NCI-H460 (cell line): Measurements from ENCODE around the gene LMX1A. TPM values are rescaled to one million over a fixed set of nuclear protein-coding genes. Genes with fewer than 3 reads are reported as not detected.
A peak's percentile ranks its signal among the peaks of the same experiment; 100 is the strongest.

Experiments
- DNase-seq: peaks from one replicate; pipeline ENCODE4 v3.0.0-alpha.2; 2016; ENCODE audit warnings: low read depth; ENCODE audit errors: extremely low read depth
- total RNA-seq: library from RNA; depleted of rRNA; stranded (reverse); fragments of >200 nt; shearing (Covaris generic); gene quantifications from 2 replicates; pipeline ENCODE4 v1.2.3, GENCODE V29; 2014

LMX1A gene
- total RNA-seq, 1 experiment from 2014 or later, result not detected

DNA sequence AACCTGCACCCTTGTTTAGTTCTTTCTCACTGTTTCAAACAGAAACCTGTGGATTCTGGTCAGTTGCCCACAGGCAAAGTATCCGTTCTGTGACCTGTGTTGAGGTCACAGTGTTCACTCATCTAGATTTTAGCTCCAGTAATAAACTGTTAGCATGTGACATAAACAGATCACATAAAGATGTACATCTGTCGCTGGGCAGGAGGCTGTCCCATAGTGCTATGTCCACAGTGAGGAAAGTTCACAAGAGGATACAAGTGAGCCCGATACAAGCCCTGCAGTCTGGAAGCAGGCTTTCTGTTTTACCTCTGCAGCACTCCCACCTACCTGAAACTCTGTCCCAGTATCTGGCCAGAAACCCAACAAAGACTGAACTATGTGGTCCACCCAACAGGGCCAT, 28.4 kb downstream of the LMX1A start:
- no peak for DNase-seq

DNA sequence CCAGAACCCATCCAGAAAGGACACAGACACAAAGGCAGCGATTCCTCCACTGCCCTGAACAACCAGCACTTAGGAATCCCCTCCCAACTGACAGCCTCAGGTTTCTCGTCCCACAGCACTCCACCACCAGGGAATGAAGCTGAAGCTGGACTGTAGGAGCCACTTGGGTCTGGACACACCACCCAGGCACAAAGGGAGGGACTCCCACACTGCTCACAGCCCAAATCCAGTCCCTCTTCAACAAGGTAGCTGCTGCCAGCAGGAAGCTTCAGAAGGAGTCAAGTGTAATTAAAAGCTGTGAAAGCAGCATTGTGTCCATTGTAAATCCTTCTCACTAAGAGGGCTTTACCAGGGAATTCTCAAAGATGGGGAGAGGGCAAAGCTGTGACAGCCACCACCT, 29.0 kb downstream of the LMX1A start:
- no peak for DNase-seq

- no peak for DNase-seq
These were observed 30.9 kb downstream of the LMX1A start for GRCh38 chr1:165325460-165326203.

- DNase-seq, result no peak
These were observed 32.5 kb downstream of the LMX1A start for GRCh38 chr1:165324050-165324449.

GRCh38 chr1:165317612-165318011, 38.9 kb downstream of the LMX1A start:
- no peak for DNase-seq

DNA sequence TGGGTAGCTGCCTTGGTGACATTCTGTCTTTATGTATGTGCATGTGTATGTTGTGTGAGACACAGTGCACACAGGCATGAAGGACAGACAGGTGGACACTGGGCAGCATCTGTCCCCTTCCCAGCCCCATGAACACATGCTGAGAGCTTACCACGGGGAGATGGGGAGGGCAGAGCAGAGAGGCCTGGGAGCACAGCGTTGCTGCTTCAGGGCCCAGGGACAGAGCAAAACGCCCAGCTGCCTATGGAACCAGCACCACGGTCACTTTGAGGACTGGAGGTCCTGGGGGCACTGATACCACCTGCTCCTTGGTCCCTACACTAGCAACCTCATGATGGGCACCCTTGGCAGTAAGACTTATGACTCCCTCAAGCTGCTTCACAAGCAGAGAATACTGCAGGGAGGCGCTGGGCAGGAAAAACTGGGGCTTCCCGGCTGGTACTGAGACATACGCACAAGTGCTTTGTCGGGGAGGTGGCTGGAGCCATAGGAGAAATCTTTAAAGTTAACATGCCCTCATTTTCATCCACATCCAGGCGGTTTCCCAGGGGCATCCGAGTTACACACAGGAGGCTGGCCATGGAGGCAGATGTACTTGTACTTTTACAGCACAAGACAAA, 40.3 kb downstream of the LMX1A start:
- no peak for DNase-seq

DNA sequence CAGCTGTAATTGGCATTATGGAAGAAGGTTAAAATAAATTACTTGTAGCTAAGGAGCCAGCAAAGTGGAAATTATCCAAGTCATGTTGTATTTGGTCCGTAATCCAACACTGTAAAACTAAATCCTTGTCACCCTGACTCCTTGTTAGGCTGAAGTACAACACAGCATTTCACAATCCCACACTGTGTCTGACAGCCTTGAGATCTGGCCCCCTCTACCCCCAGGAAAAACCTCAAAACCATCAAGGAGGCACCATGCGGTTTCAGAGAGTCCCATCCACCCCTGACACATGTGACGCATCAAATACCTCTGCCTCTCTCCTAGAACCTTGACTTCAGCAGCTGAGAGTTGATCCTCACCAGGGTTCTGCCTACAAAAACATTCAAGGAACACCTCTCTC, 41.0 kb downstream of the LMX1A start:
- no peak for DNase-seq

GRCh38 chr1:165313903-165314302, 42.6 kb downstream of the LMX1A start:
- peak; percentile 7 for DNase-seq

DNA sequence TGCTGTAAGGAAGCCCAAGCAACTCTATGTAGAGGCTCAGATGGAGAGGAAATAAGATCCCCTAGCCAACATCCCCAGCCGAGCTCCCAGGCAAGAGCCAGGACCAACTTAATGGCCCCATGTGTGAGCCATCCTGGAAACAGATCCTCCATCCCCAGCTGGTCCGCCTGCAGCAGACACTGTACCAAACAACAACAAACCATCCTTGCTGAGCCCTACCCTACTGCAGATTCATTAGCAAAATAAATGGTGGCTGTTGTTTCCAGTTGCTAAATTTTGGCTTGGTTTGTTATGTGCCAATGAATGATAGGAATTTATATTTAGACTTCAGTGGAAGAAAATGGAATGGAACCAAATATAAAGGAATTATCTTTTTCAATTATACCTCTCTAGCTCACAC, 43.9 kb downstream of the LMX1A start:
- DNase-seq, result no peak

DNA sequence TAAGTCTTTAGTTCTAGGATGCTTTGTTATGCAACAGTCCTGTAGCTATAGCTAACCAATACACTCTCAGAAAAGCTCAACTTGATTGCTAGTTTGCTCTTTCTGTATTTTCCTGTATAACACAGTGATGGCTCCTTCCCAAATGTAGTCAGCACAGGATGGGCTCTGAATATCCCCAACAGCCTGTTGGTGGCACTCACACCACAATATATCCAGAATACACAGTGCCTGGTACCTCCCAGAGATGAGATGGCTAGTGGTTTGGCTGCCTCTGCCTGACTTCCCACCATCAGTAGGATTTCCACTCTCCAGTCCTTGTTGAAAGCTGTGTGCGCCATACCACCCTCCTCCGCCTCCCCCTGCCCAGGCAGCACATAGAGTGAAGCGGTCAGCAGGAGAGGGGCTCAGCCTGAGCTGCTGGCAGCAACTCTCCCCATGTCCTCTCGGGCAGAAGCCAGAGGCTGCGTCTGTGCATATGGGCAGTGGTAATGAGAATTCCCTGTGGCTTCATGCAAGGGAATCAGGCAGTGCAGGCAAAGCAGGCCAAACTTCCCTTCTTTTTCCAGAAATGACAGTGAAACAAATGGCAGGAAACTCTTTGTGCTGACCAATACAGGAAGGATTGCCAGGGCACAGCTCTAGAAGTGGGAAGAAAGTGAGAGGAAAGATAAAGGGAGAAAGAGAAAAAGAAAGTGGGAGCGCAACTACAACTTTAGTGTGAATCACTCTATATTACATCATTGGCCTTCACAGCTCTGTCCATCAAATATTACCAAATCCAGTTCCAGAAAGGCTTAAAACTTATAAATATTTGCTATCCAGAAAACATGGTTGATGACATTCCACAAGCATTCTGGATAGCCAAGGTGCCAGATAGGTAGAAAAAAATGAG, 49.7 kb downstream of the LMX1A start:
- DNase-seq, result no peak

GRCh38 chr1:165303386-165303785, 53.1 kb downstream of the LMX1A start:
- DNase-seq, result no peak

DNA sequence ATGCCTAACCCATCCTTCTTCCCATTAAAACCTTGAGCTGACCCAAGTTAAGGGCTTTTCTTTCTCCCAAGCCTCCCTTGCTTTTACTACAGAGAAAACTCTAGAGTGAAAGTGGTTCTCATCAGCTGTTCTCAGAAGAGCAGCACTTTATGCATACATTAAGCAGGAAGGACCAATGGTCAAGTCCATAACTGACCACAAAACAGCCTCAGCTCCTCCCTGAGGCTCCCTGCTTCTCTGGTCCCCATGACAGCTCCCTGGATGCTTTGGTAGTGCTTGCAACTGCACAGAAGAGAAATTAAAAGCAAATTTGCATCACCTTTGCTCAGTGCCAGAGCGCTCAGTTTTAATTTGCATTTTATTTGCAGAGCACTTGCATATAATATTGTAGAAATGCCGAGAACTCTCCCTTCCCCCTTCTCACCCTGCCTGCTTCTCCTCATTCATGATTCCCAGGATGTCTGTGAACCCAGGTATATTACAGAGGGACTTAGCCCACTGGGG, 56.1 kb downstream of the LMX1A start:
- no peak for DNase-seq

GRCh38 chr1:165298203-165298820, 58.2 kb downstream of the LMX1A start:
- DNase-seq, result no peak

- no peak for DNase-seq
These were observed 60.3 kb downstream of the LMX1A start for GRCh38 chr1:165296205-165296604.

DNA sequence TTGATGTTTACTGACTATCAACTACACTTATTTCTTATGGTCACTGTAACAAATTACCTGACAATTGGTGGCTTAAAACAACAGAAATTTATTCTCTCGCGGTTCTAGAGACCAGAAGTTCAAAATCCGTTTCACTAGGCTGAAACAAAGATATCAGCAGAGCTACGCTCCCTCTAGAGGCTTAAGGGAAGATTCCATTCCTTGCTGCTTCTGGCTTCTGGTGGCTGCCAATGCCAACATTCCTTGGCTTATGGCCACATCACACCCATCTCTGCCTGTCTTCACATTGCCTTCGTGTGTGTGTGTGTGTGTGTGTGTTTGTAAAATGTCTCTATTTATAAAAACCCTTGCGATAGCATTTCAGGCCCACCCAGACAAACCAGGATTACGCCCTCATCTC, 66.4 kb downstream of the LMX1A start:
- no peak for DNase-seq

DNA sequence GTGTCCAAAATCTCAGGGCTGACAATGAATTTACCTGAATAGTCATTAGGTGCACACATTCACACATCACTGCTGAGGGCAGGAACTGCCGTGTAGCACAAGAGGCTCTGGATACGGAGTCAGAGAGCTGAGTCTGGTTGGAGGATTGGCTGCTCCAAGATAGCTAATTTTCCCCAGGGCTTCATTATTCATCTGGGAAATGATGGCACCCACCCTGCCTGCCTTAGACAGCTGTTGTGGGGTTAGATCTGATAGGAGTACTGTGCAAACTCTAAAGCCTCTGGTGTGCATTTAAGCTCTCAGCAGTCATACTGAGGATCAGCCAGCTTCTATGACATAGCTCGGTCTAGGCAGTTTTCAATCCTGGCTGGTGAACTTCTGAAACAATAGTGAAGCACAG, 67.0 kb downstream of the LMX1A start:
- DNase-seq, result no peak

DNA sequence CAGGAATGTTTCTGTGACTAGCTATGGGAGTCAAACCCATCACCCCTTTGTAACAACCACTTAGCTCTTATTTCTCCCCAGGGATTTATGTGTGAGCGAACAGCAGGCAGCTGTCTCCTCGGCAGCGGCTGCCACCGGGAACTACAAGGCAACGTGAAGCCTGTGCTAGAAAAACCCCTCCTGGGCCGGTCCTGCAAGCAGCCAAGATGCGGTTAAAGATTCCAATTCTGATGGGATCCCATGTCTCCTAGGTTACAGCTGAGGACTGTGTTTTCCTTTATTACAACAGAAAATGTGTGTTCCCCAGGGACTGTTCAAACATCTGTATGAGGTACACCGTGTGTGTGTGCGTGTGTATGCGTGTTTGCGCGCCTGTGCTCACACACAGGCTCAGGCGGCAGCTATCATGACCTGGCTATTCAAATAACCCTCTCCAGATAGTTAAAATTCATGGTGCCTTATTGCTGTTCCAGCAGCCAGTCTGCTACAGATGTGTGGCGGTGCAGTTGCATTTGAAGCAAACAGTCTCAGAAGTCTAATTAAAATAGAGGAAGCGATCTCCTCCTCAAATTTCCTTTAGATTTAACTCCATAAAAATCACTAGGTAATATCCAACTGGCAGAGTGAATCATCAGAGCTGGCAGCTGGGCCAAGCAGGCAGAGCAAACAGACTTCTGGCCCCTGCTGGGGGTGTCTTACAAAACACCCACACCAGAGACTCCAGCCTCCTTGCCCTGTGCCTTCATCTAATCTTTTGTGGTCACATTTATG, 68.0 kb downstream of the LMX1A start:
- DNase-seq, result no peak

GRCh38 chr1:165287781-165288180, 68.7 kb downstream of the LMX1A start:
- no peak for DNase-seq

DNA sequence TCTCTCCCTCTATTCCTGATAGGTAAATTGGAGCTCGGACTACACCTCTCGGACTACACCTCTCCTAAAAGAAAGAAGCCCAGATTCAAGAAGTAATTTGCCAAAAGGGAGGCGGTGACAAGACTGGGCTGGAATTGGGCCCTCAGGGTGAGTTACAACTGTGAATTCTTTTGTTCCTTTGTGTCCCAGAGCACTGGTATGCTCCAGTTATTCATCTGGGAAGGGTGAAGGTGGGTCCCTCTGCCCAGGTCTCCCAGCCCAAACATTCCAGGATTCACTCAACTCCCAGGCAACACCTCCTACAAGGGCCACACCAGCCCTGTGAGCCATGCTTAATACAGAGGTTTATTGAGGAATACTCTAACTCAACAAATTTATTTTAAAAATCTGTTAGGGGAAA, 69.2 kb downstream of the LMX1A start:
- DNase-seq, result no peak

DNA sequence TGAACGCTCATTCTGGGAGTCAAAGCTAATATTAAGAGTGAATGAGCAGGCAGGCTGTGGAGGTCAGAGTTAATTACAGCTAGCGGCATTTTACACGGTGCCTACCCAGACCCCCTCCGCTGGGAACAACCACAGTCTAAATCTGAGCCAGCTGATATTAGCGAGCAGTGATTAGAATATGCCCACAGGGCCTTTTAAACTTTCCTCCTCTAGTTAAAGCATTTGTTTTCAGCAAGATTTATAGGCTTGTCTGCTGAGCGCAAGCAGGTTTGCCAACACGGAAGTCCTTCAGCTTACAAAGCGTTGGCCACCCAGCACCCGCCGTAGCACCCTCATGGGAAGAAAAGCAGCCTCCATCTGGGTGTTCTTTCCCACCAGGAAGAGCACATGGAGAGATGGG, 72.1 kb downstream of the LMX1A start:
- no peak for DNase-seq
